ELR (cell line): ENCODE data around the gene GBA2.
A peak's percentile ranks its signal among the peaks of the same experiment; 100 is the strongest.

Experiments
- DNase-seq: peaks from one replicate; pipeline ENCODE4 v3.0.0-alpha.2; 2015; ENCODE audit warnings: low read depth

GBA2 gene

DNA sequence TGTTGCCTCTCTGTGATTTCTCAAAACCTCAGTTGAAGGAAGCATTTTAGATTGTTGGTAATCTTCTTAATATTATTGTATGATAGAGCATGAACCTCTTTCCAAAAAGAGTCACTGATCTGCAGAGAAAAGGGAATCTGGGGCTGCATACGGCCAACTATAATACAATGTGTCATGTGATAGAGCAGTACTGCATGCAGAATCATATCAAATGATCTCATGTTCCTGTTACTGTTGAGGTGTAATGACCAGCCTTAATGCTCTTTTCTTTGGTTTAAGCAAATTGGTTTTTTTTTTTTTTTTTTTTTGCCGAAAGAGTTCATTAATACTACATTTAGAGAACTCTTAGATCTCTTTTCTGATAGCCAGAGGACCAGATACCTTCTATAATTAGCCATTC lies 18.0 kb upstream of the GBA2 start:
- DNase-seq, result no peak

GRCh38 chr9:35763803-35764202 lies 14.8 kb upstream of the GBA2 start:
- DNase-seq, result no peak

- no peak for DNase-seq
These were observed 14.2 kb upstream of the GBA2 start for GRCh38 chr9:35763181-35763580.

DNA sequence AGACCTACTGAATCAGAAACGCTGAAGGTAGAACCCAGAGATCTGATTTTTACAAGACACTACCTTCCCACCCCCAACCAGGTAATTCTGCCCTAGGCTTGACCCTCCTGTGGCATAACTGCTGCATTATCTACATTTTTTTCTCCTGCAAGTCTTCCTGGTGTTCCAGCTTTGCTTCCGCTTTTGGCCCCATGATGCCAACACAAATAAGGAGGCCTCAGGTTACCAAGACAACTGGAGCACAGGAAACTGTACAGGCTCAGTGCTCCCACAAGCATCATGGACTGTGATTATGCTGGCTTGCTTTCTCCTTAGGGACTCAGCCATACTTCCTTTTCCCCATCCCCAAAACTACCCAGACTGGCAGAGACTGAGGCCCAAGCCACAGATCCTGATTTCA lies 11.6 kb upstream of the GBA2 start:
- DNase-seq, result no peak

GRCh38 chr9:35759795-35760194 lies 10.8 kb upstream of the GBA2 start:
- no peak for DNase-seq

DNA sequence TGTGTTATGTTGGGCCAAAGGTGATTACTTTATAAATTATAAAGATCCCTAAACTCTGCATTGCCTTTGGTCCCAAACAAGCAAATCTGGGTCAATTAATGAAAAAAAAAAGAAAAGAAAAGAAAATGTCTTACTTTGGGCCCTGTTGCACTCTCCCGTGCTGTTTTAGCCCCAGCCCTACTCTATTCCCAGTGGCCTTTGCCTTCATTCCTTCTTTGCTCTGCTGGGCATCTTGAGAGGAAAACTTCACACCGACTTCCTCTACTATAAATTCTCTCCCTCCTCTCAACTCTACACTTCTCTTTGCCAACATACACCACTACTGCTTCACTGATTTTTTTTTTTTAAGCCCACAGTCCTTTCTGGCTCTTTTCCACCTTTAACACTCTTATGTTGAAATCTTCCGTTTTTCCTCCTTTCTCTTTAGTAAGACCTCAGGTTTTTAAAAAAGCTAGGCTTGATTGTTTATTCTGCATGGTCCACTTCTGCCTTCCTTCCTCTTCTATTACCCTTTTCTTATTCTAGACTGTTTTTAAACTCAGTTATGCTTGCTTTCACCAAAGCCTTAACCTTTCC lies 9.5 kb upstream of the GBA2 start:
- DNase-seq, result no peak

DNA sequence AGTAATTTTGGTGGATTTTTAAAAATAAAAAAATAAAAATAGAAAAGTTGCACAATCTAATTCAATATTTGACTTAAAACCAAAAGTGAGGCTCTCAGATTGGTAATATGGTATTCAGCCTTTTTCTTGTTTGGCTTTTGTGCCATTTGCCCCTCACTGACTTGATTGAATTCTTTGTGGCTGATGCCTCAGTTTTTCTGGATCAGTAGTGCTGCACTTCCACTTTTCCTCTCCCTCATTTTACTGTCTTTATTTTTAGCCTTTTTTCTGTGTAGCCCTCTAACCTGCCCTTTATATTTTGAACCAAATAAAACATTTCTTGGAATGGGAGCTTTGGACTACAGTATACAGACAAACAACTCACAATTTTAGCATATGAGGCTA lies 8.9 kb upstream of the GBA2 start:
- no peak for DNase-seq

GRCh38 chr9:35757226-35757891 lies 8.3 kb upstream of the GBA2 start:
- peak; percentile 64 for DNase-seq

GRCh38 chr9:35756275-35757225 lies 7.5 kb upstream of the GBA2 start:
- peak; percentile 71 for DNase-seq

DNA sequence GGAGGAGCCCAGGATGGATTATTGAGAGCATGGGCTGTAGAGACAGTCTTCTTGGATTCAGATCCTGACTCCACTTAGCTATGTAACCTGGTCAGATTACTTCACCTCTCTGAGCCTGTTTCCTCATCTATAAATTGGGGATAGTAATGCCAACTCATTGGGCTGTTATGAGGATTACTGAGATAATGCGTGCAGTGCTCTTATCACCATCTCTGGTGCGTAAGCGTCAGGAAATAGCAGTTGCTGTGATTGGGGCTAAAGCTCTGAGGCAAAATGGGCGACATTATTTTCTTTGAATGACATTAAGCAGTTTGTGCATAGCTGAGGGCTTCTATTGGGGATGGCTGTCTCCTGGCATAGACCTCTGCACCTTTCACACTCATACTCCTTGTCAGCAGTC lies 6.0 kb upstream of the GBA2 start:
- DNase-seq, result no peak

DNA sequence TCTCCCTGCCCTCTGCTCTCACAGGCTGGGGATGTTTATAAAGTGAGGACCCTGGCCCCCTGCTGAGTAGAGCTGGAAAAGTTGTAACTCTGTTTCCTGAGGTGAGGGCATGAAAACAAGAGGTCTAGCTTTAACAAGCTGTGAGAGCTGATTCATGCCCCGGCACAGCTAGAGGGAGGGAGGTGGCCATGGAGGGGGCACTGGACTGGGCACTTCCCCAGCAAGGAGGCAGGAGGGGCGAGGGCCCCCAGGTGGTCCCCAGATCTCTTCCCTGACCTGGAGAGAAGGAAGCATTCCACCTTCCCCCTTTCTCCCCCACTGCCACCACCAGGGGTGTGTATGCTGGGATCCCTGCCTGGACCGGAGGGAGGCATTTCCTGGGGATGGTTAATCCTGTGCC lies 5.2 kb upstream of the GBA2 start, which contains the start of gene MSMP:
Gene MSMP (minus strand): TSS at position 13 of the 400 bp plus-strand sequence. CDS start 147 bp downstream, outside the sequence.
- no peak for DNase-seq

- no peak for DNase-seq
These were observed 4.4 kb upstream of the GBA2 start for GRCh38 chr9:35753466-35753865.

GRCh38 chr9:35750256-35750531 lies 1.2 kb upstream of the GBA2 start:
- DNase-seq, result no peak

DNA sequence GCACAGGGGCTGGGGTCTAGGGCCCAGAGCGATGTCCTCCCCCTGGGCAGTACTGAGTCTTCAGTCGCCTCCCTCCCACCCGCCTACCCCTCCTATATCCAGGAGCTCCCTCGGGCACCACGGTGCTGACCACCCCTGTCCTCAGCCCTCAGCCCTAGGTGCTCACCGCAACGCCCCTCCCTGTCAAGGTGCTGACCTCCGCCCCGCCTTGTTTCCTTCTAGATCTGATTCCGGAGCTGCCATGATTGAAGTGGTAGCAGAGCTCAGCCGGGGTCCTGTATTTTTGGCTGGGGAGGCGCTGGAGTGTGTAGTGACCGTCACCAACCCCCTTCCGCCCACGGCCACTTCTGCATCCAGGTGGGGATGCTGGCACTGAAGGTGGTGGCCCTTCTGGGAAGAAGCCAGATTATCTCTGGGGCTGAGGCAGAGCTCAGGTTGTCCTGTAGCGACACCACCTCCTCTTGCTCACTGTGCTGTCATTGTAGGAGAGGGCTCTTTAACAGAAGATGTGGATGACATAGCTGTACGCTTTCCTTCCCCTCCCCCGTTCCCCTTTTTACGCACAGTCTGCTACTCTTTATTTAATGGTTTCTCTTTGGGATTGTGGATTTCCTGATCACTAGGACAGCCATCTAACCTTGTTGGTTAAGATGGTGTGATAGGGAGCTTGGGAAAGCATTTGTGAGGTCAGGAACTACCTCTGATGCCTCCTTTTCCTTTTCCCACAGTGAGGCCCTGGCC lies 657 bp upstream of the GBA2 start:
- DNase-seq, result peak; percentile 31

DNA sequence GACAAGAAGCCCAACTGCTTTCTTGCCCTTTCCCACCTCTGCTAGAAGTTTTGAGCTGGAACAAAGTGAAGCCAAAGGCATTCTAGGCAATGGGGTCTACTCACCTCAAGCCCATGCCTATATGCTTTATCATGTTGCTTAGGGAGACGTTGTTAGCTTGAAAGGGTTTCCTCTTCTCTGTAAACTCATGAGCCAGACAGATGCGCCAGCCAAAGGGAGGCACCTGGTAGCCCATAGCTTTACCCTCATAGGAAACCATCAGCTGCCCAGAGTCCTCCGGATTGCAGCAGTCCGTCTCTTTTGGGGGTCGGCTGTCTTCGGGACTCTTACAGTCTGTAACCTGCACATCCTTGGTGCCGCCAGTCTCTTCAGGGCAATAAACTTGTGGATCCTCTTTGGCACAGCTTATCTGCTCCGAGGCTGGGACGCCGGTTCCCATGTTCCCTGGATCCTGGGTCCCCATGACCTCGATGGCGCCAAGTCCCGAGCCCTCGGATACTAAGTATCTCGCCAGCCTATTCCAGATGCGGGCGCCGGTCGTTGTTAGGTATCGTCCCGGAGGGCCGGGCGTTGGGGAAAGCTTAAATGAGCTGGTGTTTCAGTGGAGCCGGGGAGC lies 678 bp downstream of the GBA2 start:
- peak; percentile 43 for DNase-seq

GRCh38 chr9:35746583-35746982 lies 2.4 kb downstream of the GBA2 start:
- DNase-seq, result peak; percentile 22

GRCh38 chr9:35745569-35745968 lies 3.5 kb downstream of the GBA2 start:
- no peak for DNase-seq

DNA sequence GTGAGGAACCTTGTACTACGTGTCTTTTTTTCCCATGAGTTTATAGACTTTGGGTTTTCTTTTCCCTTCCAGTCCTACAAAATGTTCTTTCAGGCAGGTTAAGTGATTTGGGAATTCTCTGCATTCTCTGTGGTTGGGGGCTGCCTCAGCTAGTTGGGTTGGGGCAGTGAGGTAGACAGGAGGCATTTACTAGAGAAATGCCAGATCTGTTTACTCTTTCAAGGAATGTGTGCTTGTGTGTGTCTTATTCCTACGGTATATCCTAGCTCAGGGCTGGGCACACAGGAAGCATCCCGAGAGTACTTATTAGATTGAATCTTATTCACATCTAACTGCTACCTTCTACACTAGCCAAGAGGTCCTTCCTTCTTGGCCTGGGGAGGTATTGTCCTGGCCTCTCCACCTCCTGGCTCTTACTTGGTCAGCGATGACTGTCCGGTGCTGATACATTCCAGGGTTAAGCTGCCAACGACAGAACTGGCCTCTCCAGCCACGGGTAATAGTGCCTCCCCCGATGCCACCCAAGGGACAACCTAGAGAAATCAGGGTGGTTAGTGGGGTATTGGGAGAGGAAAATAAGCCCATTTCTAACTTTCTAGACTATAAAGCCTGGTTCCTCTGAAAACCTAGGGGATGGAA lies 5.0 kb downstream of the GBA2 start:
- DNase-seq, result no peak

GRCh38 chr9:35743452-35743851 lies 5.6 kb downstream of the GBA2 start:
- DNase-seq, result no peak

GRCh38 chr9:35741740-35742139 lies 7.3 kb downstream of the GBA2 start:
- no peak for DNase-seq

DNA sequence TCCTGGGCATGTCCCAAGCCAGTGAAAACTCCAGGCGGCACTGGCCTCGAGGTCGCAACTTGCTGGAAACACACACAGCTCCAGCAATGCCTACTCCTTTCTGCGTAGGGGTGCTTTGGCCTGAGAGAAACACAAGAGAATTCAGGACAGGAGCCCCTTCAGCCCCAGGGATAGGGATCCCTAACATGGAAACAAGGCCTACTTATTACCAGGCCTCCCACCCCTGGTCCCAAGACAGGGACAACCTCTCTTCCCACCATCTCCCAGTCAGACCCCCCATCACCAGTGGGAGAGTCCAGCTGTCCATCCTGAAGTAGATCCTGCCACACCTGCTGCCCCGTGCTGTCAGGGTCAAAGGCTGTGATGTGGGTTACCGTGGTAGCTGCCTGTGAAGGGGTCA lies 8.8 kb downstream of the GBA2 start:
- DNase-seq, result no peak

GRCh38 chr9:35738924-35739323 lies 10.1 kb downstream of the GBA2 start:
- DNase-seq, result no peak
